ENCODE data around the gene TAF4B.

- TF ChIP-seq CTCF (IDR thresholded peaks at IDR 0.05) (no peak), POLR2A (IDR thresholded peaks at IDR 0.05) (no peak)
These were observed 210.2 kb downstream of the TAF4B start for GRCh38 chr18:26436176-26437051.

Data from ovary (tissue), 3 donors.